HuH-7.5 (cell line): ENCODE data around the gene DSG3.

ENCODE experiments used
- DNase-seq: peaks from one replicate; pipeline ENCODE4 v3.0.0; 2011; ENCODE audit warnings: low spot score

DSG3 gene, protein sequence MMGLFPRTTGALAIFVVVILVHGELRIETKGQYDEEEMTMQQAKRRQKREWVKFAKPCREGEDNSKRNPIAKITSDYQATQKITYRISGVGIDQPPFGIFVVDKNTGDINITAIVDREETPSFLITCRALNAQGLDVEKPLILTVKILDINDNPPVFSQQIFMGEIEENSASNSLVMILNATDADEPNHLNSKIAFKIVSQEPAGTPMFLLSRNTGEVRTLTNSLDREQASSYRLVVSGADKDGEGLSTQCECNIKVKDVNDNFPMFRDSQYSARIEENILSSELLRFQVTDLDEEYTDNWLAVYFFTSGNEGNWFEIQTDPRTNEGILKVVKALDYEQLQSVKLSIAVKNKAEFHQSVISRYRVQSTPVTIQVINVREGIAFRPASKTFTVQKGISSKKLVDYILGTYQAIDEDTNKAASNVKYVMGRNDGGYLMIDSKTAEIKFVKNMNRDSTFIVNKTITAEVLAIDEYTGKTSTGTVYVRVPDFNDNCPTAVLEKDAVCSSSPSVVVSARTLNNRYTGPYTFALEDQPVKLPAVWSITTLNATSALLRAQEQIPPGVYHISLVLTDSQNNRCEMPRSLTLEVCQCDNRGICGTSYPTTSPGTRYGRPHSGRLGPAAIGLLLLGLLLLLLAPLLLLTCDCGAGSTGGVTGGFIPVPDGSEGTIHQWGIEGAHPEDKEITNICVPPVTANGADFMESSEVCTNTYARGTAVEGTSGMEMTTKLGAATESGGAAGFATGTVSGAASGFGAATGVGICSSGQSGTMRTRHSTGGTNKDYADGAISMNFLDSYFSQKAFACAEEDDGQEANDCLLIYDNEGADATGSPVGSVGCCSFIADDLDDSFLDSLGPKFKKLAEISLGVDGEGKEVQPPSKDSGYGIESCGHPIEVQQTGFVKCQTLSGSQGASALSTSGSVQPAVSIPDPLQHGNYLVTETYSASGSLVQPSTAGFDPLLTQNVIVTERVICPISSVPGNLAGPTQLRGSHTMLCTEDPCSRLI

DNA sequence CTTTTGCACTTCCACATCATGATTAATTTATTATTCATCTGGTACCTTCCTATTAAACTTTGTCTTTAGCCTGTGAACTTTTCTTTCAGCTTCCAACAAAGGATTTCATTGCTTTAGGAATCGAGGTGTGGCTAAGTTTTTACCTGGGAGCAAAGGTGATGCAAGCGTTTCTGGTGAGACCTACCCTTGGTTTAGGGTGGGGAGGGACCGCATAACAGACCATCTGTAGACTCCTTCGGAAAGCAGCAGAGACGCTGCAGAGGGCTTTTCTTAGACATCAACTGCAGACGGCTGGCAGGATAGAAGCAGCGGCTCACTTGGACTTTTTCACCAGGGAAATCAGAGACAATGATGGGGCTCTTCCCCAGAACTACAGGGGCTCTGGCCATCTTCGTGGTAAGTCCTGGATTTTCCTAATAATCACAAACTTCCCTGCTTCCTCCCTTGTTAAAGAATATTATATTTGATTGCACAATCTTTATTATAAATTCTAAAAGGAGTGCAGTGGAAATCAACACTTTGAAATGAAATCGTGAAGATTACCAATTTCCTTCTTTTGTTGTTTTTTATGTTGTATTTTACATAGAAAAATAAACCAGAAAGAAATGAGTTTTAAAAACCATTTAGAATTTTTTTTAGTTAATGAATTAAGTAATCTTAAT, at the start of gene DSG3:
DSG3 (plus strand) TSS at position 212 of the 662 bp plus-strand sequence; CDS start at position 349, 137 bp downstream.
- DNase-seq = no peak

DNA sequence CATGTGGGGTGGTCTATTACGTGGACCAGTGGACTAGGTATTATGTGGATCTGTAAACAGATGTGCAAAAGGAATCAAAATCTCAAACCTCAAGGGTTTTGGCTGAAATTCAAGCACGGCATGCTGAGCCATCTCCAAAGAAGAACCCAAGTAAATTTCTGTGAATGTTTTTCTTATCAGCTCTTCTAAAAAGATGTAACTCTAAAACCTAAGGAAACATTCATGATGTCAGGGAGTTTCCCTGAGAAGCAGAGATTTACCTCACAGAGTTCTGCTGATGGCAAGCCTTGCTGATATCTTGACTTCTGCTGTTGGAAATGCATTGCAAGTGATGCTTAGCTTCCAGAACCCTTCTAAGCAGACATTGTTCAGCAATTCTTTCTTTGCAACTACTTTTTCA, 49.4 kb upstream of the DSG3 start:
- no peak for DNase-seq

DNA sequence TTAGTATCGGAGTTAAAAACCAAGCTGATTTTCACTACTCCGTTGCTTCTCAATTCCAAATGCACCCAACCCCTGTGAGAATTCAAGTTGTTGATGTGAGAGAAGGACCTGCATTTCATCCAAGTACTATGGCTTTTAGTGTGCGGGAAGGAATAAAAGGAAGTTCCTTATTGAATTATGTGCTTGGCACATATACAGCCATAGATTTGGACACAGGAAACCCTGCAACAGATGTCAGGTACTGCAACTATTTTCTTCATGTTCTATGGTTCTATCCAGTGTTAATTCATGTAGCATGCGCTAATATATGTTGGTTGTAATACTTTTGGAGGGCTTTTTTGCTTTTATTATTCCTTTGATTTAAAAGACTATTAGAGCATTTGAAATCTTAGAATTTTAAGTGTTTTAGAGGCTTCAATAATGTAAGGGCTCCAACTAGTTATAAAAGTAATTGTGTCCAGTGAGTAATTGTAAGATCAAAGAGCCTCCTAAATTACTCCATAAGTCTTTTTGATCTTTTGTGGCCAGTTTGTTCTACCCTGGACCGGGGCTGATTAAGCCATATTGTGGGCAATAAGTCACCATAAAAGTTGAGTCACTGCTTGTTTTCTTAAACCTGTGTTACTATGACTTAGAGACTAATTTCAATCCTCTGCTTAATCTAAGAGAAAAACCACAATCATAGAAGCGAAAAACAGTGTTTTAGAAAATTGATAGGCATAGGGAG, 48.1 kb upstream of the DSG3 start:
- DNase-seq = no peak

DNA sequence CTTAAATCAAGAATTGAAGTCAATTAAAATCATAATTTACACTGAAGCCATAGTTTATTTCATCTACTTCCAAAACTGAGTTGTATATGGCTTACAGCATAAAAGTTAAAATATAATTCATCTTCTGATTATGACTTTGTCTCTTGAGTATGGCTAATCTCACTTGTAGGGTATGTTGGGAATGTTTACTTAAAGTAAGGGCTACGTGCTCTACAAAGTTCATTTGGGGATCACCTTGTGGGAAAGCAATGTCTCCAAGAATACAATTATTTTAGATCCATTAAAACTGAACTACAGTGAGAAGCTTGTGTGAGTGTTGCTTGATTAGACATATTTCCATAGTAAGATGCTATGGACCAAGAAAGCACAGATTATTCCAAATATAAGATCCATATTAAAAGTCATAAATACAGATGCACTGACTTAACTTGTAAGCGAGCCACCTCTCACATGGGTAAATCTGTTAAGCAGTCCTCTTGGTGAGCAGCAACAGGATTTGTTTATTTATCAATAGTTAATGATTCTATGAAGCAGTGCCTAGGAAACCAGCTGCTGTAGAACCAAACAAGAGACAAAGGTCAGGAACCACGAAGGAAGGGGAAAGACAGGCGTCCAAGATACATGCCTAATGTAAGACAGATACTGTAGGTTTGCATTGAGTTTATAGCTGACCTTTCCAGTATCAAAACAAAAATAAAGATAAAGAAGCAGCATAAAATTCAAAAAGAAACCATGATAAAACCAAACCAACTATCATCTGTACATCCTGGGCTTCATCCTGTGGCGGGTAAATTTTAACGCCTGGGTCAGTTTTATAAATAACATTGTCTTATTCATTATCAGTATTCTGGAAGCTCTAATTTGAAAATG, 46.1 kb upstream of the DSG3 start:
- no peak for DNase-seq

DNA sequence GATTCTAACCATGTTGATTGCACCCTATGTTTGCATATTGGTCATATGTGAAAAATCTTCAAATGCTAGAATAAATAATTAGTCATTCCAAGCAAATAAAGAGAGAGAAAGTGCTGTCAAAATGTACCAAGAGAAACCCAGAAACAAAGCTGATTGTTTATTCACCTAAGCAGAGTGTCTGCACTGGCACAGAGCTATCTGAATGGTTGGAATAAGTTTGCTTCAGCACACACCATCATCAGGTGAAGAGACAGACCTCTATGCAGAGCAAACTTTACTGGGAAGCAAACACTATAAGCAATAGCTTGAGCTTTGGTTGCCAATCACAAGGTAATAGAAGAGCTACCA, 45.5 kb upstream of the DSG3 start:
- DNase-seq = no peak

DNA sequence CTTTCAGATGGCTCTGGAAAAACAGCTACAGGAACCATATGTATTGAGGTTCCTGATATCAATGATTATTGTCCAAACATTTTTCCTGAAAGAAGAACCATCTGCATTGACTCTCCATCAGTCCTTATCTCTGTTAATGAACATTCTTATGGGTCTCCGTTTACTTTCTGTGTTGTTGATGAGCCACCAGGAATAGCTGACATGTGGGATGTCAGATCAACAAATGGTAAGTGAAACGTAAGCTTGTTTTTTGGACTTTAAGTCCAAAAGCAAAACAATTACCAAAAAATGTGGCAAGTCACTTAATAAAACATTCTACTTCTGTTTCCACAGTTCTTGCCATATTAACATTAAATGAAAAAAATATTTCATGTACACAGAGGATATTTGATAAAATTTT, 44.1 kb upstream of the DSG3 start:
- no peak for DNase-seq

DNA sequence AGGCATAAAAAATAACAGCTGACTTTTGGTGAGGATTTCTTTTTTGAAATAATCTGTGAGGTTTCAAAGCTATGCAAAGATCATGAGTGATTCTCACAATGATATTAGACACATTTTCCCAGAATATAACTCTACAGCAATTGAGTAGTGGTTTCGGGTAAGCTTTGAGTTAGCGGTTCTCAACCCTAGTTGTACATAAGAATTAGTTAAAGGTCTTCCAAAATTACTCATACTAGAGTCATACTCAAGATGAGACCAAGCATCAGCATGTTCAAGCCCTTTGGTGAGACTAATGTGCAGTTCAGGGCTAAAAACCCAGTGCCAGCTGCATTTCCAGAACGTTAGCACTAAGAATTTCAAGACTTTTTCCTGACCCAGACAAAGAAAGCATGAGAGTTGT, 39.9 kb upstream of the DSG3 start:
- DNase-seq = no peak

DNA sequence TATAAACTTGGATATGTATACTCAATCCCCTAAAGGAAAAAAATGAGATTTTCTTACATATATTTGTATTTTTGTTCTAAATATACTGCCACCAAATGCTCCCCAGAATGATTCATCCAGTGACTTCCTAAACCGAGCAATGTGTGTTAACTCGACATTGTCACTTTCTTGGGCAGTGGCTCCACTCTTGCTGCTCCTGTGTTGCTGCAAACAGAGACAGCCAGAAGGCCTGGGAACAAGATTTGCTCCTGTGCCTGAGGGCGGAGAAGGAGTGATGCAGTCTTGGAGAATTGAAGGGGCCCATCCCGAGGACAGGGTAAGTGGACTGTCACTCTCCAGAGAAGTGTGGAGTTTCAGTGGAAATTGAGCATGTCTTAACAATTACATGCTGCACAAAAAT, 38.3 kb upstream of the DSG3 start:
- no peak for DNase-seq

DNA sequence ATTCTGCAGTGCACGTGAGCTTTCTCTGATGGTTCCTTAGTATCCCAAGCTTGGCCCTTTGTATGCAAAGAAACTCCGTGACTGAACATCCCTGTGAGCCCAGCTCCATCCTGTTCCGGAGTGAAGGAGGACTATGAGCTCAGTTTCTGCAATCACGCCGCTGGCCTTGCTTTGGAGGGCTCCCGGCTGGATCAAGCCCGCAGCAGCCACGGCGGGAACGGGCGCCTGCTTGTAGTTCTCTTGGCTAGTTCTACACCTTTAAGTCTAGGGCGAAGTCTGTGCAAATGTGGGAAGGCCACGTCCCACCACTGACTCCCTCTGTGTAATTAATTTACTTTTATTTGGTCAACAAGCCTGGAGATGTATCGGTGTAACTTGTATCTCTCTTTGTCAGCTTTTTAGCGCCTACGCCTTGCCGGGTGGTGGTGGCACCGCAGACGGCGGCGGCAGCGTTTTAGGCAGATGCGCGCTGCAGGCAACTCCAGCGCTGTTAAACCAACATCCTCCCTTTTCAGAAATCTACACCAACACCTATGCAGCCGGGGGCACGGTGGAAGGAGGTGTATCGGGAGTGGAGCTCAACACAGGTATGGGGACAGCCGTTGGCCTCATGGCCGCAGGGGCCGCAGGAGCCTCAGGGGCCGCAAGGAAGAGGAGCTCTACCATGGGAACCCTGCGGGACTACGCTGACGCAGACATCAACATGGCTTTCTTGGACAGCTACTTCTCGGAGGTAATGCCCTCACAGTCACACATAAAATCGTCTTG, 36.6 kb upstream of the DSG3 start:
- no peak for DNase-seq

DNA sequence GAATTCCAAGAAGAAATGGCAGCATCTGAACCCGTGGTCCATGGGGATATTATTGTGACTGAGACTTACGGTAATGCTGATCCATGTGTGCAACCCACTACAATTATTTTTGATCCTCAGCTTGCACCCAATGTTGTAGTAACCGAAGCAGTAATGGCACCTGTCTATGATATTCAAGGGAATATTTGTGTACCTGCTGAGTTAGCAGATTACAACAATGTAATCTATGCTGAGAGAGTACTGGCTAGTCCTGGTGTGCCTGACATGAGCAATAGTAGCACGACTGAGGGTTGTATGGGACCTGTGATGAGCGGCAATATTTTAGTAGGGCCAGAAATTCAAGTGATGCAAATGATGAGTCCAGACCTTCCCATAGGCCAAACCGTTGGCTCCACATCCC, 34.4 kb upstream of the DSG3 start:
- DNase-seq = no peak

DNA sequence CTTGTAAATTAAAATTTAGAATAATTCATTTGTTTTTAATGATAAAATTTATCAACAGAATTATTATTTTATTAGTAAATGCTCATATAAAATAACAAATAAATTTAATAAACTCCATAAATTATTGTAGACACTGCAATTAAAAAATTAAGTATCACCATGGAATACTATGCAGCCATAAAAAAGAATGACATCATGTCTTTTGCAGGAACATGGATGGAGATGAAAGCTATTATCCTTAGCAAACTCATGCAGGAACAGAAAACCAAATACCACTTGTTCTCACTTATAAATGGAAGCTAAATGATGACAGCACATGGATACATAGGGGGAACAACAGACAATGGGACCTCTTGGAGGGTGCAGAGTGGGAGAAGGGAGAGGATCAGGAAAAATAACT, 29.7 kb upstream of the DSG3 start:
- no peak for DNase-seq

DNA sequence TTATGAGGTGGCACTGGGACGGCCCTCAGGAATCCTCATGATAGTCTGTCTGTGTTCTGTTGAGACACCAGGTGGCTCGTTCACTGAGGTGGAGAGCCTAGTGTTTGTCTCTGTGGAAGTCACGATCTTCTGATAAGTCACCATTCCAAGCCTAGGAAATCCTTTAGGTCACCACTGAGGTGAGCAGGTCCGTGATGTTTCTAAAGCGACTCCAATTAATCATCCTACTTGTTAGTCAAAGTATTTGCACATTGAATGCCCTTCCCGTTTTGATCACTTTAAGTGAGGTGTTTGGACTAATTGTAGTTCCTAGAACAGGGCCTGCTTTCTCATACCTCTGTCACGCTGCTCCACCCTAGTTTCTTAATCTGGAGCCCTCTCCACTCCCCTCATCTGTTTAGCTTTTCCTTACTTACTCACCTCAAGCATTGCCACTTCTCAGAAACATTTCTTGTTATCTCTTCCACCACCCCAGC, 28.0 kb upstream of the DSG3 start:
- no peak for DNase-seq

DNA sequence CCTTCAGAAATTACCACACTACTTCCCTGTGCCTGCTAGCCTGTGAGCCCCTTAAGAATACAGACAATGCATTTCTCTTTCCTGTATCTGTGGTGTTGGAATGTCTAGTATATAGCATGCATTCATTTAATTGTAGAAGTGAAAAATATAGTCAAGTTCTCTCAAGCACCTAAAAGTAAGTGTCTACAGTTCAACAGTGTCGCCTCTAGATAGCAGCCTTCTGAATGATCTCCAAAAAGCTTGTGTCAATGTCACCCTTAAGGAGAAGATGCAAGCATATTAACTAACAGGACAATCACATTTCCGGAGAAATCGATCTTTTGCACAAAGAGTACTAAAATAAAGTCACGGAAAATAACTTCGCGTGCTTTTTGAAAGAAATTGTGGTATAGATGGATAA, 27.5 kb upstream of the DSG3 start:
- no peak for DNase-seq

DNA sequence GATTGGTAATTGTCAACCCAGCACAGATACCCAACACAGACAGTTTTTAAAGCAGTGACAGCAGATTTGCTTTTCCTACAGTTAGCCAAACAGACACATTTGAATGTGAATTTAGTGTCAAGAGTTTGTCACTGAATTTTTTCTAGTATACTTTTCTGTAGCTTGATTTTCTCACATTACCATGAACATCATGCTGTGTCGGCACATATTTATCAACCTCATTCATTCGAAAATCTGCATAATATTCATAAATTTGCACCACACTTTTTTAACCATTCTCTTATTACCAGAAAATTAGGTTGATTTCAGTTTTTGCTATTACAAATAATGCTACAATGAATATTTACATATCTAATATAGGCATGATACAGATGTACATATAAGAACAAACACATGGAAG, 27.0 kb upstream of the DSG3 start:
- DNase-seq = no peak

DNA sequence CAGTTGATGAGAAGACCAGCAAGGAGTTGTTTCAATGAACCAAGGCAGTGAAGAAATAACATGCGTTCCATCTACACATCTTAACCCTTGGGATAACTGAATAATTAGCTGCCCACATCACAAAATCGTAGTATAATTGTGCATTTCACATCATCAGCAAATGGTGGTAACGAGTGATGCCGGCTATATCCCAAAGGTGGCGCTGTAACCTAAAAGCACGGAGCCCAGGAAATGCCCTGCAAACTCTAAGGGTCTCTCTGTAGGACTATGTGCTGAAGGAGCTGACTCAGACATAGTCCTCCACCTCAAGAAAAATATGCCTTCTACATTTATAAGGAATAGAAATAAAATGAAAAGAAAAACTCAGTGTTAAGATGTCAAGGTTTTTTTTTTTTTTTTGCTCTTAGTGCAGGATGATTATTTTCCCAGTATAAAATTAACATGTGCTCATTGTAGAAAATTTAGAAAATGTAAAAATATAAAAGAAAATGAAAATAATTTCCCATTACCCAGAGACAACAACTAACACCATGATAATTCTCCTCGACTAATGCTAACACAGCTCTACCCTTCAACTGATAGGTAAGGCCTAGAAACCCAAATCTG, 23.1 kb upstream of the DSG3 start:
- DNase-seq = peak; percentile 3

DNA sequence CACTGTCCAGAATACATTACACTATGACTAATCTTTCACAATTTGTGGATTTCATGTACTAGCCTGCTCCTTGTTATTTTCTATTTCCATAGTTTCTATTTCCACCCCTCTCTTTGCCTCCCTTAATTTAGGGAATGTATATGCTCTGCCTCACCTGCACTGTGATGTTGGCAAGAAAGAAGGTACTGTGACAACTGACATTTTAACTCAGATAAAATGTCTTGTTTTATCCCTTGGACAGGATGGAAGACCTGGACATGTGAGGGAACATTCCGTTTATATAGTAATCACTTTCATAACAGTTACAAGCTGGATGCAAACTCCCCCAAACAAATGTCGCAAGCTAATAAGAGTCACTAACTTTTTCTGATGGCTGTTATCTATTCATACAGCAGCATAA, 21.5 kb upstream of the DSG3 start:
- no peak for DNase-seq

DNA sequence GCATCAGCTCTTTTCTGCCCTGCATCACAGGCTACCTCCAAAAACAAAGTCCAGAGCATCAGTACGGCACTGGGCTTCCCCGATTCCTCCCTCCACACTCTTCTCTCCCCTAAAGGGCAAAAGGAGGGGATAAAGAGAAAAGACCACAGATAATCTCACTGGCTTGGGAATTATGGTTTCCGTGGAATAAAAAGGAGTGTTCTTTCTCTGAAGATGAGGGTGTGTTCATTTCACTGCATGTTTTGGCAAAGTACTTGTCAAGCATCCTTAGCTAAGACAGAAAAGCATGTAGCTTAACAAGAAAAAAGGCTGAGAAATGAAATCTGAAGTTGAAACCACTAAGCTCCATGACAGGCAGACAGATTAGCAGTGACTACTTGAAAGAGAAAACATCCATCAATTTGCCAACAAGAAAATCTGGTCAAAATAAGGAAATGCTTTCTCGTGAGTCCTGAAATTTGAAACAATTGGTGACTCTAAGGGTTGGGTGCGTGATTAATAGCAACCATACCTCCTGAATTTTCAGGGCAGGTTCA, 20.6 kb upstream of the DSG3 start:
- no peak for DNase-seq

DNA sequence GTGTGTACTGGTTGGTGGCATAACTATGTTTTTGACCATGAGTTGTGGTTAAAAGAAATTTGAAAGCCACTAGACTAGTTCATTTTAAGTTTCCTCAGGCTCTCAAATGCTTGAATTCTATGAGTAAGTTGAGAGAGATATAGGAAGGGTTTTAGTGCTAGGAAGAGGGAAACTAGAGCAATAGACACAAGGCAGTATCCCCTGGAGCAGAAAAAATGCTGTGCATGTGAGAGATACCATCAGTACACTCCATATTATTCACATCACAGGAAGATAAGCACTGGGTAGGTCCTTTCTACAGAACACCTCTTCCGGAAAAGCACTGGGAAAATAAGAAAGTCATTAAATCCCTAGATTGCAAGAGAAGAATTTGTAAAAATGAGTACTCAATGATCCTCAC, 19.3 kb upstream of the DSG3 start:
- no peak for DNase-seq

DNA sequence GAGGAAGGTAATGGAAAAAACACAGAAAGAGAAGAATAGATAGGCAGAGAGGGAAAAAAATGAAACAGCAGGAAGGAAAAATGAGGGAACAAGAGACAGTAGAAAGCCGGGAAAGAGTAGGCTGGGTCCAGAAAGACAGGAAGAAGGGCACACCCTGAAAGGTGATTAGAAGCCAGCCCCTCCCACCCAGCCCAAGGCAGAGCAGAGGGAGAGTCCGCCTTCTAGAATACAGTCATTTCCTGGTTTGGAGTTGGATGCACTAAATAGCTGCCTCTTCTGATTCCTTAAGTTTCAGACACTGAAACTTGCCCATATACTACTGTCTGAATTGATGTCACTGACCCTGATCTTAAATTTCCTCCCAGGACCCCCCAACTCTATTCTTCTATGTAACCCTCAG, 17.9 kb upstream of the DSG3 start:
- DNase-seq = no peak
